GM18519 (cell line): ENCODE results near the gene THAP8.
A peak's percentile ranks its signal among the peaks of the same experiment; 100 is the strongest.

ENCODE experiments used
- ATAC-seq: cut with Tn5 transposase; IDR thresholded peaks from one replicate; pipeline ENCODE4 v1.9.1; 2021; ENCODE audit warnings: mild to moderate bottlenecking, moderate library complexity; ENCODE audit not compliant: unreplicated experiment, low FRiP score

Gene THAP8

GRCh38 chr19:36032251-36033104 lies 21.6 kb downstream of the THAP8 start, which contains the start of gene CLIP3:
CLIP3 (minus strand) TSS chr19:36032873; CDS start chr19:36032357, 516 bp downstream.
- ATAC-seq = no peak

- no peak for ATAC-seq
Measured at GRCh38 chr19:36031308-36031707, 22.8 kb downstream of the THAP8 start.

- ATAC-seq = no peak
Measured at GRCh38 chr19:36030264-36031148, 23.6 kb downstream of the THAP8 start.

GRCh38 chr19:36028313-36029041 lies 25.6 kb downstream of the THAP8 start:
- no peak for ATAC-seq

- ATAC-seq = no peak
Measured at GRCh38 chr19:36027696-36028095, 26.4 kb downstream of the THAP8 start.

- no peak for ATAC-seq
Measured at GRCh38 chr19:36026091-36026876, 27.8 kb downstream of the THAP8 start.

GRCh38 chr19:36025541-36025940 lies 28.5 kb downstream of the THAP8 start:
- ATAC-seq = no peak

- no peak for ATAC-seq
Measured at GRCh38 chr19:36023432-36023831, 30.7 kb downstream of the THAP8 start.

GRCh38 chr19:36019061-36019670 lies 34.9 kb downstream of the THAP8 start:
- no peak for ATAC-seq

- ATAC-seq = peak; percentile 81
Measured at GRCh38 chr19:36014012-36014924, 39.8 kb downstream of the THAP8 start, which contains the start of gene ALKBH6. ALKBH6 (minus strand) TSS chr19:36014213; CDS start chr19:36013397, 816 bp downstream.

- ATAC-seq = no peak
Measured at GRCh38 chr19:36013280-36014011, 40.6 kb downstream of the THAP8 start.

- no peak for ATAC-seq
Measured at GRCh38 chr19:36010402-36010801, 43.7 kb downstream of the THAP8 start.

- no peak for ATAC-seq
Measured at GRCh38 chr19:36009633-36010379, 44.3 kb downstream of the THAP8 start.

GRCh38 chr19:36009220-36009619 lies 44.9 kb downstream of the THAP8 start:
- ATAC-seq = no peak

GRCh38 chr19:36008336-36008978 lies 45.6 kb downstream of the THAP8 start, which contains the start of gene SYNE4:
SYNE4 (minus strand) TSS chr19:36008813; CDS start chr19:36008681, 132 bp downstream.
- ATAC-seq = no peak

GRCh38 chr19:36006955-36007354 lies 47.1 kb downstream of the THAP8 start:
- ATAC-seq = no peak
